ENCODE measurements around the gene AP4M1.

The AP4M1 gene

GRCh38 chr7:100105534-100105933 lies 4.1 kb downstream of the AP4M1 start:
- CTCF ChIA-PET, result no interaction called here
- no peak overlapping the region for H3K27ac ChIP-seq (ENCODE audit: extremely low read depth, low read depth, low read length)
- POLR2A ChIA-PET, result no interaction called here
- TF ChIP-seq GLI4 (tag by site-specific recombination; IDR thresholded peaks at IDR 0.05), result no peak
- TF ChIP-seq ZNF426 (tag by site-specific recombination; IDR thresholded peaks at IDR 0.05), result no peak
- TF ChIP-seq ZNF121 (tag by site-specific recombination; IDR thresholded peaks at IDR 0.05), result peak; percentile 84
- peaks cover 16 to 60% of the 10 kb centered on the region in 2 experiments for H3K36me3 ChIP-seq (ENCODE audit: control insufficient read depth in 2 of 2, insufficient read depth in 1 of 2, low read length in 2 of 2)
- no peaks in the 10 kb centered on the region for H3K4me1 ChIP-seq (ENCODE audit: control insufficient read depth, insufficient read depth, low read length)
- H3K9me3 ChIP-seq (ENCODE audit: control insufficient read depth, insufficient read depth, low read depth, low read length), result no peaks in the 10 kb centered on the region
- H3K4me3 ChIP-seq (ENCODE audit: low read depth, low read length), result no peak overlapping the region

GRCh38 chr7:100106633-100107032 lies 5.2 kb downstream of the AP4M1 start:
- Histone ChIP-seq H3K9me3 (ENCODE audit: control insufficient read depth, insufficient read depth, low read depth, low read length) (no peaks in the 10 kb centered on the region), H3K4me1 (ENCODE audit: control insufficient read depth, insufficient read depth, low read length) (no peaks in the 10 kb centered on the region), H3K36me3 (ENCODE audit: control insufficient read depth in 2 of 2, insufficient read depth in 1 of 2, low read length in 2 of 2) (peaks cover 20 to 69% of the 10 kb centered on the region in 2 experiments), H3K27ac (ENCODE audit: extremely low read depth, low read depth, low read length) (no peak overlapping the region), H3K4me3 (ENCODE audit: low read depth, low read length) (no peak overlapping the region)
- POLR2A ChIA-PET, result no interaction called here
- CTCF ChIA-PET, result no interaction called here
- no peak for TF ChIP-seq ZNF596 (tag by site-specific recombination; IDR thresholded peaks at IDR 0.05)
- no peak for TF ChIP-seq PBX3 (CRISPR knock-in tag; IDR thresholded peaks at IDR 0.05)
- TF ChIP-seq ZNF549 (tag by site-specific recombination; IDR thresholded peaks at IDR 0.05), result no peak
- TF ChIP-seq TSHZ1 (tag by site-specific recombination; IDR thresholded peaks at IDR 0.05; ENCODE audit: borderline replicate concordance), result no peak
- no peak for TF ChIP-seq ZNF24 (tag by site-specific recombination; IDR thresholded peaks at IDR 0.05)
- TF ChIP-seq ZNF426 (tag by site-specific recombination; IDR thresholded peaks at IDR 0.05), result no peak
- TF ChIP-seq EGR2 (tag by site-specific recombination; IDR thresholded peaks at IDR 0.05; ENCODE audit: low read depth), result no peak
- TF ChIP-seq ZNF221 (tag by site-specific recombination; IDR thresholded peaks at IDR 0.05; ENCODE audit: borderline replicate concordance), result no peak
- no peak for TF ChIP-seq ZNF404 (tag by site-specific recombination; IDR thresholded peaks at IDR 0.05)
- TF ChIP-seq ZSCAN18 (tag by site-specific recombination; IDR thresholded peaks at IDR 0.05), result no peak
- TF ChIP-seq ZFP3 (tag by site-specific recombination; IDR thresholded peaks at IDR 0.05; ENCODE audit: low read depth), result no peak
- TF ChIP-seq ZNF366 (tag by site-specific recombination; conservative IDR thresholded peaks at IDR 0.05), result no peak
- no peak for TF ChIP-seq ZBTB11 (tag by site-specific recombination; conservative IDR thresholded peaks at IDR 0.05; ENCODE audit: low read depth)
- TF ChIP-seq CTCF (tag by site-specific recombination; IDR thresholded peaks at IDR 0.05), result no peak
- no peak for TF ChIP-seq ZNF184 (tag by site-specific recombination; IDR thresholded peaks at IDR 0.05)
- TF ChIP-seq ZNF433 (tag by site-specific recombination; IDR thresholded peaks at IDR 0.05; ENCODE audit: low read depth), result no peak
- TF ChIP-seq ZNF37A (tag by site-specific recombination; IDR thresholded peaks at IDR 0.05), result no peak
- no peak for TF ChIP-seq ZBTB8A (tag by site-specific recombination; IDR thresholded peaks at IDR 0.05)
- no peak for TF ChIP-seq ZFP37 (tag by site-specific recombination; IDR thresholded peaks at IDR 0.05)
- no peak for TF ChIP-seq ZNF530 (tag by site-specific recombination; IDR thresholded peaks at IDR 0.05; ENCODE audit: low read depth)
